Activated T-cell treated with anti-CD3 and anti-CD28 coated beads, Interleukin-2, amount 50 U/mL, for 48 hours (primary cell): ENCODE measurements around the gene SLC13A4.
"Not testable (repeated sequence)": the region's sequence is repeated elsewhere in the genome, so short reads cannot be mapped to it uniquely, and the experiment has no call there.

ENCODE experiments used
- DNase-seq, 2 experiments: peaks; one replicate each; pipeline ENCODE4 v3.0.0-alpha.2; 2020

SLC13A4 gene, protein sequence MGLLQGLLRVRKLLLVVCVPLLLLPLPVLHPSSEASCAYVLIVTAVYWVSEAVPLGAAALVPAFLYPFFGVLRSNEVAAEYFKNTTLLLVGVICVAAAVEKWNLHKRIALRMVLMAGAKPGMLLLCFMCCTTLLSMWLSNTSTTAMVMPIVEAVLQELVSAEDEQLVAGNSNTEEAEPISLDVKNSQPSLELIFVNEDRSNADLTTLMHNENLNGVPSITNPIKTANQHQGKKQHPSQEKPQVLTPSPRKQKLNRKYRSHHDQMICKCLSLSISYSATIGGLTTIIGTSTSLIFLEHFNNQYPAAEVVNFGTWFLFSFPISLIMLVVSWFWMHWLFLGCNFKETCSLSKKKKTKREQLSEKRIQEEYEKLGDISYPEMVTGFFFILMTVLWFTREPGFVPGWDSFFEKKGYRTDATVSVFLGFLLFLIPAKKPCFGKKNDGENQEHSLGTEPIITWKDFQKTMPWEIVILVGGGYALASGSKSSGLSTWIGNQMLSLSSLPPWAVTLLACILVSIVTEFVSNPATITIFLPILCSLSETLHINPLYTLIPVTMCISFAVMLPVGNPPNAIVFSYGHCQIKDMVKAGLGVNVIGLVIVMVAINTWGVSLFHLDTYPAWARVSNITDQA

GRCh38 chr7:135728136-135728669 lies at the start of gene SLC13A4:
SLC13A4 (minus strand) TSS chr7:135728186; CDS start chr7:135727496, 690 bp downstream.
- DNase-seq: no peak

DNA sequence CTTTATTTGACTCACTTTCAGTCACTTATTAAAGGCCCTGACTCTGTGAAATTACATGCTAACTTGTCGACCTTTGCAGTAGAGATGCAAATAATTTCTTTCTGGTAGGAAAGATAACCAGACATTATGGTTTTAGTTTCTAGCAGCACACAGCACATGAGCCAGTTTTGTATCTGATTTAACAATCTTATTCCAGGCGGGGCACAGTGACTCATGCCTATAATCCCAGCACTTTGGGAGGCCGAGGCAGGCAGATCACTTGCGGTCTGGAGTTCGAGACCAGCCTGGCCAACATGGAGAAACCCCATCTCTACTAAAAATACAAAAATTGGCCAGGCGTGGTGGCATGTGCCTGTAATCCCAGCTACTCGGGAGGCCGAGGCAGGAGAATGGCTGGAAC lies 47.9 kb upstream of the SLC13A4 start:
- DNase-seq: not testable (repeated sequence)

- no peak for DNase-seq
Measured at GRCh38 chr7:135775230-135775629, 47.2 kb upstream of the SLC13A4 start.

DNA sequence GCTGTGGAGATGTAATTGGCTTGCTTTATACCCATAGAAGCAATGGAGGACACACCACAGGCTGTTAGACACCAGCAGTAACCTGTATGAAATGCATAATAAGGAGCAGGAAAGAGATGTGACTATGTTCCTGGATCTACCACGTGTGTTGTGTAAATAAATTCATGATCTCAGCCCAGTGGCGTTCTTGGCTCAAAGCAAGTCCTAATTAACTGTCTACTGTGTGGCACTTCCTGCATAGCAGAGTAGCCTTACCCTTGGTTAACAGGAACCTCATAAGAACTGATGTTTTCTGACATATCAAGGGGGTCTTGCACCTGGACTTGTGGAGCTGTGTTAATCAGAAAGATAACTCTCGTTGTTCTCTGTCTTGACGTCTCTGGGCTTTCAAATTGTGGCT lies 46.3 kb upstream of the SLC13A4 start:
- no peak for DNase-seq

DNA sequence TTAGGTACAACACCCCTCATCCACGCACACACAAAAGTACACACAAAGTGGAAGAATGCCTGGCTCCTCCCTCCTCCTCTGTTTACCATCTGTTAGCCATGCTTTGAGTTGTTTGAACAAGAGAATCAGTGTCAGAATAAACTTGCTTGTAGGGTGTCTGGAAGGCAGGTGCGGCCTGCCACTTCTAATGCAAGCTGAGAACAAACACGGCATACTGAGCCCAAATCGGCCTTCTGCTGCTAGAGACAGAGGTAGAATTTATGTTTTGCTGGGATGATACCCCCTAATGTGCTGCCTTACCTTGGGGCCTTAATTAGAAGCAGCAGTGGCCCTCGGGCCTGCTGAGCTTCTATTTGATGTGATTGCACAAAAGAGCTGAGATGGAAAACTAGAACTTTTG lies 45.5 kb upstream of the SLC13A4 start:
- no peak for DNase-seq

- DNase-seq: no peak
Measured at GRCh38 chr7:135772639-135773222, 44.7 kb upstream of the SLC13A4 start.

DNA sequence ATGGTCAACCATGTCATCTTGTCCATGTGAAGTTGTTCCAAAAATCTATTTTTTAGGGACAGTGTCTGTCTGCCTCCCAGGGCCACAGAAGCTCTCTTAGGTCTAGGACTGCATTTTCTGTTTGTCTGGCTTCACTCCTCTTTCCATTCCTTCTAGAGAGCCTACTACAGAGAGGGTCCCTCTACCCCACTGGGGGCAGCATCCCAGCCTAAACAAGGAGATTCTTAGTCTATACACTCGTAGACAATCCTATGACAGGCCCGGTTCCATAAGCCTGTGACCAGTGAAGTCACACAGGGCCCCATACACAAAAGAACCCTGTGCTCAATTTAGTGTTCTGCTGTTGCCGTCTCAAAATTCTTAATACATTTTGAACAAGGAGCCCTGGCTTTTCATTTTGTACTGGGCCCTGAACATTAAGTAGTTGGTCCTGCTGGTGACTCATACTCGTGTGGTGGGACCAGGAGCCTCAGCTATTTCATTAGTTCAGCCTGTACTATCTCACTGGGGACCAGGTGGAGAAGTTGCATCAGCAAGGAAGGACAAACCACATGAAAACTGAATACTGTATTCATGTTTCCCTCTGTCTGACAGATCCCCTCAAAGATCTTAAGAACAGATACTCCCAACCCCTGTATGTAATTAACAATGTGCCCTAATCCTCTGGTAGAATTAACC lies 44.1 kb upstream of the SLC13A4 start:
- DNase-seq: no peak

- DNase-seq: no peak
Measured at GRCh38 chr7:135771051-135771450, 43.1 kb upstream of the SLC13A4 start.

DNA sequence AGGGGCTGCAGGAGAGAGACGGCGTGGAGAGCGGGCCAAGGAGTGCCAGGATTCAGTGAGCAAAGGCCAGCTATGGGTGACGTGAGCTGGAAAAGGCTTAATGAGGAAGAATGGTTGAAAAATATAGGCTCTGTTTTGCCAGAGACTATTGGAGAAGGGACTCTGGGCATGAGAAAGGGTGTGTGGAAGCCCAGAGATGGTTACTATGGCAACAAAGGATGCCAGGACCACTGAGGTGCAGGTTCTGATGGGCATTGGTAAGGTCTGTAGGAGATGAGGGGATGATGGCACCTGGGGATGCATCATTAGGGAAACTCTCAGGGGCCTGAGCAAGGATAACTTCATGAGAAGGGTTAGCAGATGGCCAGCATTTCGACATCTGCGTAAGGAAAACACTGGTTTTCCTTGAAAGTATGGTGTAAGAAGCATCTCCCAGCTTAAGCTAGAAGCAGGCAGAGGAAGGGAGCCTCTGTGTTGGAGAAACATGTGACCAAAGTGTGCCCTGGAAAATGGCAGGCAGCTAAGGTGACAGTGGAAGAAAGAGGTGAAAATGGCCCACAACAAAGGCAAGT lies 42.2 kb upstream of the SLC13A4 start:
- DNase-seq: no peak

- no peak for DNase-seq
Measured at GRCh38 chr7:135769005-135769802, 41.2 kb upstream of the SLC13A4 start.

GRCh38 chr7:135768467-135768866 lies 40.5 kb upstream of the SLC13A4 start:
- no peak for DNase-seq

DNA sequence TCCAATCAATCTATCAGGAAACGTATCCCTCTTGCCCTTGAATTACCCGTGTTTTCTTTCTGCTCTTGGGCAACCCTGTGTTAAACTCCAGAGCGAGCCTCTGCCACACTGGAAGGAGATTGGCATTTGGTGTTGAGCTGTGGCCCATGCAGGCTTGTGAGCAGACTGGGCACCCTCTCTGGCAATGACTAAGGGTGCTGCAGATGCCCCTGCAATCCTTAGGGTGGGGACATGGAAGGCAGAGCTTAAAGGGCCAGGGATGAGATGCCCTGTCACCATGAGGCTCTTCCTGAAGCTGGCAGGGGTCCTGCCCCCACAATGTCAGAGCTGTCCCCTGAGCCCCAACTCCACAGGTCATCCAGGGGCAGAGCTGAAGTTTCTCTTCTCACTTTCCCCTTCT lies 40.1 kb upstream of the SLC13A4 start:
- DNase-seq: no peak

- DNase-seq: no peak
Measured at GRCh38 chr7:135763261-135763660, 35.3 kb upstream of the SLC13A4 start.

DNA sequence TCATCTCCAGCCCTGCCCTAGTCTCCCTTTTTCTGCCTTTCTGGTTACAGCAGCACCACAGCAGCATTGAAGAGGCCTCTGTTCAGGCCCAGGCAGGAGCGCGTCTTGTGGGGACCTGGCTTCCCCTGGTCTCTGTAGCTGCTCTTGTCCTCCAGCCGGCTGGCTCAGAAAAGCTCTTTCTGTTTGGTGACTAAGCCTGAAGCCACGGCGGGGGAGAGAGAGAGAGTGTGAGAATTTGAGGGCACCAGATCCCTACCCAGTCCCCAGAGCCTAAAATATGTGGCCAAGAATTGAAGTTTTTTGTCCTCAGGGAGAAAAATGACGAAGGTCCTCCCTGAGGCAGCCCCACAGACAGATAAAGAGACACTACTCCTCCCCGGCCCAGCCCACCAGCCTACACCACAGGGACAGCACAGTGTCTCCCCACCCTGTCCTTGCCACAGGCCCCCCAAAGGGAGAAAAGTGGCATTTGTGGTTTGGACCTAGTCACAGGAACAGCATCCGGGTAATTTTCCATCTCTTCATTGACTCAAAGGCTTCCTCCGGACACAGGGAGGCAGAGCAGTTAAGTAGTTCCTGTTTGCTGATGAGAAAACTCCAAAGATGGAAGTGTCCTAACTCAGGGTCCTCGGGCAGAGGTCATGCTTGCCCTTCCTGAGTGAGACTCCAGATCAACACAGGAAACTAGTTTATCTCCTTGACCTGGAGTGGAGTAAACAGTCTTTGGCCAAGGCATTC lies 33.9 kb upstream of the SLC13A4 start:
- DNase-seq: no peak

DNA sequence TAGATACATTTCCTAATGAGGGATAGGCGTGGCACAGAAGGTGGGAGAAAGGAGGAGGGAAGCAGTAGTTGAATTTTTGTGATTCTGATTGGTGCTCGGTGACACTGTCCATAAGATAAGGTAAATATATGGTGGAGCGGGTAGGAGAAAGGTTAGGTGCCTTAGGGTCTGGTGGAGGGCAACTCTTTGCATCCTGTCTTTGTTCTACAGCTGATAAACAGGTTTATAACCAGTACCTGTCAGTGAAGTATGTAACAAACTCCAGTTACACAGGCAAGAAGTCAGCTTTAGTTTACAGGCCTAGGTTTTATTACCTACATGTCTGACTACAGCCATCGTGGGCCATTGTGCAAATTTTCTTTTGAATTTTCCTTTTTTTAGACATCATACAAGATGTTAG lies 31.5 kb upstream of the SLC13A4 start:
- no peak for DNase-seq

DNA sequence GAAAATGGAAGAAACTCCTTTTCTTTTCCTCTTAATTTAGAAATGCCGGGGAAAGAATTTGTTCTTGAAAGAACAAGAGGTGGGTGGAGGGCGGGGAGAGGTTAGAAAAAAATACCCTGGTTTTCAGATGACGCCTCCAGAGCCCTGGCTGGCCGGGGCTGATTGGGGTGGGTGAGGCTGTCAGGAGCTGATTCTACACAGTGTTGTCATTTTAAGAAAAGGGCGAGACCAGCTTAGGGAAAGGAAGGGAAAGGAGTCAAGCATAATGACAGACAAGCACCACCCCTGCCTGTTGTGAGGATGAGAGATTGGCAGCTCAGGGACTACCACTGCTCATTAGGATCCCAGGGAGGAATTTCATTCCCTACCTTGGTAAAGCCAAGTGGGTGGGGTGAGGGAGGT lies 30.5 kb upstream of the SLC13A4 start:
- DNase-seq: no peak

DNA sequence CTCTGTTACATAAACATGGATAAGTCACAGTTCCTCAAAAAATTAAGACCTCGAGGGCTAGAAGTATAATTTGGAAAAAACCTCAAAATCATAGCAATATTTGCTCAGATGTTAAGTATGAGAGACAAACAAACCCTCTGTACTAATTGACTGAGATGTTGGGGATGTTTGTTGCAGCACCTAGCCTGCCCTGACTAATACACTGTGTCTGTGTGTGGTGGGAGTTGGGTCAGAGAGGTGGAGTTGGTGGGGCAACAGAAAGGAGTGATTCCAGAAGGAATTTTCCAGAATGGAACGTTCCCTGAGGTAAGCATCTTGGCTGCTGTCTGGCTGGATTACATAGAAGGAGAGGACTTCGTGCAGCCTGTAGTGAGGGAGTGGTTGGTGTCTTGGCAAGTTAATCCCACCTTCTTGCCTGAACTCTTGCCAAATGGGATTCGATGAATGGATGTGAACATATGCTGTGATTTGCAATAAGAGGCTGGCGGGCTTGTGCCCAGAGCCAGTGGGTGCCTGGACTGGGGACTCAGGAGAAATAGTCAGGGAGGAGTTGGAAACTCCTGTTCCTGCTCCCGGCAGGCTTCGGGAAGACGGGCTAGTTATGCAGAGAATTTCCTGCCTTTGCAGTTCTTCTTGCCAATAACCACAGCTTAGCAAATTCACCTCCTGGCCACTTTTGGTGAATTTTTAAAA lies 29.9 kb upstream of the SLC13A4 start:
- DNase-seq: no peak

GRCh38 chr7:135756191-135756590 lies 28.2 kb upstream of the SLC13A4 start:
- no peak for DNase-seq

- no peak for DNase-seq
Measured at GRCh38 chr7:135755351-135755753, 27.4 kb upstream of the SLC13A4 start.

DNA sequence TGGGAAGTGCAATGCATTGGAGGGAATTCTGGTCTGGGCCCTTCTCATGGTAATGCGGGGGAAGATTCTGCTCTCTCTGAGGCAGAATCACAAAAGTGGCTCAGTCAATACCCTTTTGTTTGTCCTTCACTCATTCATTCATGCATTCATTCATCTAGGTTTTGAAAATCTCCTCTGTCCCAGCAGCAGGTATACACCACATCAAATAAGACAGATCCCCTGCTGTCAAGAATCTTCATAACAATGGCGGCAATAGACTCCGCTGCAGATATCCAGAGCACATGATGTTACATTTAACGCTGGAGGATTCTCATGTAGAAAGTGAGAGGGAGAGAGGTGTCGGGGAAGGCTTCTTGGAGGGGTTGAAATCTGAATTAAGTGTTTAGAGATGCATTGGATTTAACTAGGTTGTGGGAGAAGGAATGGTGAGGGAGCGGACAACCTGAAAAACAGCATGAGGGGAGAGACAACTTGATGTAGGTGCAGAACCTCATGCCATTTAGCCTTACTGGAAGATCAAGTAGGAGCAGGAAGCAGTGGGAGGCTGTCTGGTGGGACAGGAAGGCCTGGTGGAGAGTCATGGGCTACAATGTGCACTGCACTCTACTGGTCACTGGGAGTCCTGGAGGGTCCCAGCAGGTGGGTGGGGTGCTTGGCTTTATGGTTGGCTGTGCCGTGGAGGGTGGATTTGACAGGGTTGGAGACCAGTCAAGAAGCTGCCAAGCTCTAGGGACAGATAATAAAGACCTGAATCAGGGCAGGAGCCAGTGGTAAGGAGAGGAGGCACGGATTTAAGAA lies 25.8 kb upstream of the SLC13A4 start:
- DNase-seq: no peak
